Measurements from ENCODE around the gene KCNA2. TPM values are rescaled to one million over a fixed set of nuclear protein-coding genes. Genes with fewer than 3 reads are reported as not detected.
A peak's percentile ranks its signal among the peaks of the same experiment; 100 is the strongest.

Gene KCNA2
- total RNA-seq, 1 experiment from 2014 or later = not detected

- peaks cover 22% of the 10 kb centered on the region for H3K27me3 Mint-ChIP-seq (ENCODE audit: insufficient read depth, unreplicated experiment)
- H3K9me3 Mint-ChIP-seq (ENCODE audit: unreplicated experiment) = no peaks in the 10 kb centered on the region
- H3K4me1 Mint-ChIP-seq (ENCODE audit: insufficient read depth, unreplicated experiment) = no peaks in the 10 kb centered on the region
- H3K4me3 Mint-ChIP-seq (ENCODE audit: unreplicated experiment) = no peak overlapping the region
- H3K36me3 Mint-ChIP-seq (ENCODE audit: insufficient read depth, unreplicated experiment) = no peaks in the 10 kb centered on the region
- intact Hi-C loops (cut with micrococcal nuclease) = no loop called here
- no peak for TF ChIP-seq CTCF (IDR thresholded peaks at IDR 0.05; ENCODE audit: unreplicated experiment)
- DNase-seq (ENCODE audit: unreplicated experiment) = no peak
- no TSS peak for BruUV-seq (replicated peaks)
- ChIA-PET POLR2A (no interaction called here), CTCF (interaction anchor here (1.4 kb wide), 1 partner anchor 36 kb away, joined by 6 read pairs; no protein-coding TSS in a partner anchor)
- no peak overlapping the region for H3K27ac Mint-ChIP-seq (ENCODE audit: low read depth, unreplicated experiment)
Measured at GRCh38 chr1:110583505-110583904, 22.7 kb downstream of the KCNA2 start.

- BruUV-seq (replicated peaks) = no TSS peak
- CTCF ChIA-PET = interaction anchor here (0.7 to 1.4 kb wide), 4 partner anchors 10 to 86 kb away, joined by 3 to 6 read pairs (median 4); no protein-coding TSS in a partner anchor
- peaks cover 22% of the 10 kb centered on the region for H3K27me3 Mint-ChIP-seq (ENCODE audit: insufficient read depth, unreplicated experiment)
Measured at GRCh38 chr1:110582378-110582777, 23.8 kb downstream of the KCNA2 start.

GRCh38 chr1:110581682-110582145 is 24.4 kb downstream of the KCNA2 start:
- Mint-ChIP-seq H3K4me1 (ENCODE audit: insufficient read depth, unreplicated experiment) (no peaks in the 10 kb centered on the region), H3K27ac (ENCODE audit: low read depth, unreplicated experiment) (no peak overlapping the region), H3K4me3 (ENCODE audit: unreplicated experiment) (no peak overlapping the region), H3K9me3 (ENCODE audit: unreplicated experiment) (no peaks in the 10 kb centered on the region), H3K36me3 (ENCODE audit: insufficient read depth, unreplicated experiment) (no peaks in the 10 kb centered on the region), H3K27me3 (ENCODE audit: insufficient read depth, unreplicated experiment) (peaks cover 27% of the 10 kb centered on the region)
- DNase-seq (ENCODE audit: unreplicated experiment) = peak; percentile 1
- no peak for TF ChIP-seq CTCF (IDR thresholded peaks at IDR 0.05; ENCODE audit: unreplicated experiment)
- POLR2A ChIA-PET = no interaction called here
- no TSS peak for BruUV-seq (replicated peaks)
- CTCF ChIA-PET = interaction anchor here (0.6 to 0.9 kb wide), 2 partner anchors 12 to 86 kb away, joined by 3 to 4 read pairs; no protein-coding TSS in a partner anchor
- intact Hi-C loops (cut with micrococcal nuclease) = no loop called here

More at GRCh38 chr1:110582378-110582777, 23.8 kb downstream of the KCNA2 start:
- POLR2A ChIA-PET = no interaction called here
- no peak for DNase-seq (ENCODE audit: unreplicated experiment)
- no peaks in the 10 kb centered on the region for H3K36me3 Mint-ChIP-seq (ENCODE audit: insufficient read depth, unreplicated experiment)
- H3K4me1 Mint-ChIP-seq (ENCODE audit: insufficient read depth, unreplicated experiment) = no peaks in the 10 kb centered on the region
- H3K4me3 Mint-ChIP-seq (ENCODE audit: unreplicated experiment) = no peak overlapping the region
- no peaks in the 10 kb centered on the region for H3K9me3 Mint-ChIP-seq (ENCODE audit: unreplicated experiment)
- no peak for TF ChIP-seq CTCF (IDR thresholded peaks at IDR 0.05; ENCODE audit: unreplicated experiment)
- intact Hi-C loops (cut with micrococcal nuclease) = no loop called here
- no peak overlapping the region for H3K27ac Mint-ChIP-seq (ENCODE audit: low read depth, unreplicated experiment)

- H3K36me3 Mint-ChIP-seq (ENCODE audit: insufficient read depth, unreplicated experiment) = no peaks in the 10 kb centered on the region
- H3K4me3 Mint-ChIP-seq (ENCODE audit: unreplicated experiment) = no peak overlapping the region
- H3K27ac Mint-ChIP-seq (ENCODE audit: low read depth, unreplicated experiment) = no peak overlapping the region
- TF ChIP-seq CTCF (IDR thresholded peaks at IDR 0.05; ENCODE audit: unreplicated experiment) = no peak
- H3K4me1 Mint-ChIP-seq (ENCODE audit: insufficient read depth, unreplicated experiment) = no peaks in the 10 kb centered on the region
- intact Hi-C loops (cut with micrococcal nuclease) = no loop called here
- ChIA-PET CTCF (interaction anchor here (1.0 to 1.1 kb wide), 2 partner anchors 16 to 82 kb away, joined by 3 read pairs; no protein-coding TSS in a partner anchor), POLR2A (no interaction called here)
- no TSS peak for BruUV-seq (replicated peaks)
- DNase-seq (ENCODE audit: unreplicated experiment) = no peak
- H3K9me3 Mint-ChIP-seq (ENCODE audit: unreplicated experiment) = no peaks in the 10 kb centered on the region
- peaks cover 37% of the 10 kb centered on the region for H3K27me3 Mint-ChIP-seq (ENCODE audit: insufficient read depth, unreplicated experiment)
Measured at GRCh38 chr1:110580244-110580643, 25.9 kb downstream of the KCNA2 start.
